Endodermal cell (in vitro differentiated cells): Measurements from ENCODE around the gene ZNF341. TPM values are rescaled to one million over a fixed set of nuclear protein-coding genes. Genes with fewer than 3 reads are reported as not detected.

Experiments
- DNase-seq: peaks from one replicate; pipeline ENCODE4 v3.0.0-alpha.2; 2017
- H3K27ac ChIP-seq: 2 replicates; pipeline ENCODE4 v1.5.1; 2013; ENCODE audit warnings: mild to moderate bottlenecking, low read depth, low read length, moderate library complexity
- H3K27me3 ChIP-seq: 2 replicates; pipeline ENCODE4 v1.6.1; 2013; ENCODE audit warnings: mild to moderate bottlenecking, low read length, moderate library complexity; ENCODE audit not compliant: insufficient read depth, control insufficient read depth, poor library complexity, severe bottlenecking
- H3K36me3 ChIP-seq: 2 replicates; pipeline ENCODE4 v1.7.0; 2013; ENCODE audit warnings: mild to moderate bottlenecking, low read length, moderate library complexity; ENCODE audit not compliant: control insufficient read depth, insufficient read depth
- H3K4me1 ChIP-seq: one replicate; pipeline ENCODE4 v1.7.0; 2013; ENCODE audit warnings: low read length; ENCODE audit not compliant: control insufficient read depth, insufficient read depth
- H3K4me3 ChIP-seq: 2 replicates; pipeline ENCODE4 v1.5.1; 2013; ENCODE audit warnings: mild to moderate bottlenecking, low read length, moderate library complexity
- H3K9ac ChIP-seq: 2 replicates; pipeline ENCODE4 v1.6.1; 2013; ENCODE audit warnings: mild to moderate bottlenecking, low read length, moderate library complexity; ENCODE audit not compliant: poor library complexity, severe bottlenecking; ENCODE audit errors: extremely low read depth
- H3K9me3 ChIP-seq: 2 replicates; pipeline ENCODE4 v1.6.1; 2013; ENCODE audit warnings: mild to moderate bottlenecking, low read length, moderate library complexity; ENCODE audit not compliant: control insufficient read depth
- H3K27ac Mint-ChIP-seq: 2 replicates; pipeline ENCODE4 v1.8.0; 2020; ENCODE audit warnings: mixed read lengths
- H3K27me3 Mint-ChIP-seq: 2 replicates; pipeline ENCODE4 v1.8.0; 2021; ENCODE audit warnings: mild to moderate bottlenecking, mixed read lengths; ENCODE audit not compliant: insufficient read depth
- H3K36me3 Mint-ChIP-seq: 2 replicates; pipeline ENCODE4 v1.8.0; 2020; ENCODE audit warnings: low read depth, mixed read lengths
- H3K4me1 Mint-ChIP-seq: 2 replicates; pipeline ENCODE4 v1.8.0; 2020; ENCODE audit warnings: mixed read lengths
- H3K4me3 Mint-ChIP-seq: 2 replicates; pipeline ENCODE4 v1.8.0; 2020; ENCODE audit warnings: mild to moderate bottlenecking, moderate library complexity, mixed read lengths
- H3K9me3 Mint-ChIP-seq: 2 replicates; pipeline ENCODE4 v1.8.0; 2020; ENCODE audit warnings: mild to moderate bottlenecking, mixed read lengths
- CTCF ChIP-seq: fragments of 200-600 bp; sonication (generic); conservative IDR thresholded peaks from 2 replicates; pipeline ENCODE4 v1.5.0; 2021; ENCODE audit warnings: antibody characterized with exemption, mild to moderate bottlenecking
- WGBS, 2 experiments: methylation state at CpG; one replicate each; pipeline versions ENCODE4 v1.1.5 to v1.1.7; 2013; ENCODE audit warnings: missing lambda C conversion rate in 2 of 2, mixed read lengths in 1 of 2; ENCODE audit not compliant: insufficient coverage in 1 of 2, insufficient read length in 1 of 2; 5-methylcytosine and 5-hydroxymethylcytosine counted together
- total RNA-seq, 2 donors: library from RNA; stranded (reverse); fragmentation: NEBNext Ultra II Directional in 1 of 2; extraction: Animal tissue kit (Norgen Biotek cat#: 25700) in 1 of 2; gene quantifications; 2 replicates in 1 of 2; 3 replicates in 1 of 2; pipeline ENCODE4 v1.2.1, GENCODE V29; 2021

The ZNF341 gene
- total RNA-seq, 2 donors from 2014 or later = 5.4 to 6.5 TPM

- H3K4me3 Mint-ChIP-seq = no peak overlapping the region
- TF ChIP-seq CTCF = no peak
- DNase-seq = no peak
- H3K36me3 Mint-ChIP-seq = no peaks in the 10 kb centered on the region
- 85 to 100% methylated on average over 3 to 4 of the region's 4 CpGs for WGBS, 2 experiments
- no peaks in the 10 kb centered on the region for H3K27me3 Mint-ChIP-seq
- H3K36me3 ChIP-seq = no peaks in the 10 kb centered on the region
- H3K4me3 ChIP-seq = no peak overlapping the region
- H3K27me3 ChIP-seq = no peaks in the 10 kb centered on the region
- no peak overlapping the region for H3K9ac ChIP-seq
- no peaks in the 10 kb centered on the region for H3K4me1 ChIP-seq
- peaks cover 5% of the 10 kb centered on the region for H3K9me3 ChIP-seq
- no peak overlapping the region for H3K27ac ChIP-seq
- peaks cover 17% of the 10 kb centered on the region for H3K9me3 Mint-ChIP-seq
- no peak overlapping the region for H3K27ac Mint-ChIP-seq
- H3K4me1 Mint-ChIP-seq = peaks cover 5% of the 10 kb centered on the region
Observed at GRCh38 chr20:33798444-33798843, 66.6 kb downstream of the ZNF341 start.

GRCh38 chr20:33803921-33804337 lies 72.1 kb downstream of the ZNF341 start:
- no peak overlapping the region for H3K27ac Mint-ChIP-seq
- no peak for DNase-seq

GRCh38 chr20:33808388-33808787 lies 76.6 kb downstream of the ZNF341 start:
- Histone ChIP-seq H3K27ac (no peak overlapping the region), H3K4me3 (no peak overlapping the region), H3K27me3 (no peaks in the 10 kb centered on the region), H3K36me3 (no peaks in the 10 kb centered on the region), H3K9me3 (no peaks in the 10 kb centered on the region), H3K4me1 (peaks cover 6% of the 10 kb centered on the region), H3K9ac (no peak overlapping the region)
- TF ChIP-seq CTCF = no peak
- H3K27me3 Mint-ChIP-seq = no peaks in the 10 kb centered on the region
- no peak for DNase-seq
- H3K27ac Mint-ChIP-seq = no peak overlapping the region
- 79 to 83% methylated on average over 3 of the region's 3 CpGs for WGBS, 2 experiments
- H3K36me3 Mint-ChIP-seq = peaks cover 3% of the 10 kb centered on the region
- H3K9me3 Mint-ChIP-seq = no peaks in the 10 kb centered on the region
- peaks cover 13% of the 10 kb centered on the region for H3K4me1 Mint-ChIP-seq
- H3K4me3 Mint-ChIP-seq = no peak overlapping the region

More at GRCh38 chr20:33803921-33804337, 72.1 kb downstream of the ZNF341 start:
- no peaks in the 10 kb centered on the region for H3K27me3 Mint-ChIP-seq
- TF ChIP-seq CTCF = no peak
- H3K9me3 Mint-ChIP-seq = peaks cover 7% of the 10 kb centered on the region
- Histone ChIP-seq H3K4me1 (no peaks in the 10 kb centered on the region), H3K9ac (no peak overlapping the region), H3K4me3 (no peak overlapping the region), H3K27me3 (no peaks in the 10 kb centered on the region), H3K9me3 (no peaks in the 10 kb centered on the region), H3K27ac (no peak overlapping the region), H3K36me3 (no peaks in the 10 kb centered on the region)
- no peaks in the 10 kb centered on the region for H3K36me3 Mint-ChIP-seq
- peaks cover 2% of the 10 kb centered on the region for H3K4me1 Mint-ChIP-seq
- no peak overlapping the region for H3K4me3 Mint-ChIP-seq
- 86 to 88% methylated on average over 2 of the region's 2 CpGs for WGBS, 2 experiments
